ENCODE data around the gene PPM1H. TPM values are rescaled to one million over a fixed set of nuclear protein-coding genes. Genes with fewer than 3 reads are reported as not detected.

PPM1H gene
- total and polyA plus RNA-seq, 2 of the 8 experiments (the other 6 are each of a cell fraction or from before 2014, with no cell fraction given), result 16.4 to 36.1 TPM

GRCh38 chr12:62891805-62892549, 43.0 kb downstream of the PPM1H start:
- H3K27ac ChIP-seq (ENCODE audit: low read depth, low read length), result no peak overlapping the region
- H4K20me1 ChIP-seq (replicated peaks in 1 of 2; ENCODE audit: control insufficient read depth in 1 of 2, insufficient read depth in 2 of 2, low read length in 2 of 2), result peaks cover 1 to 2% of the 10 kb centered on the region in 2 experiments
- H2AK5ac ChIP-seq (ENCODE audit: low read depth, low read length), result no peak overlapping the region
- no peak overlapping the region for H3K23ac ChIP-seq (ENCODE audit: insufficient read length)
- no peak overlapping the region for H3K4me2 ChIP-seq (ENCODE audit: insufficient read depth in 1 of 2, low read depth in 2 of 2, low read length in 2 of 2)
- H3K9me3 ChIP-seq (ENCODE audit: insufficient read depth in 2 of 2, low read depth in 1 of 2, low read length in 1 of 2), result no peaks in the 10 kb centered on the region
- CTCF ChIA-PET (ENCODE audit: partially characterized antibody), result interaction anchor here (1.3 to 1.7 kb wide), 2 partner anchors 10 kb away, joined by 4 to 5 read pairs; no protein-coding TSS in a partner anchor
- H2BK12ac ChIP-seq (ENCODE audit: low read depth, low read length), result no peak overlapping the region
- H2BK120ac ChIP-seq (replicated peaks; ENCODE audit: low read depth, low read length), result no peak overlapping the region
- H3K18ac ChIP-seq (ENCODE audit: extremely low read depth, low read length), result no peak overlapping the region
- no peaks in the 10 kb centered on the region for H3K27me3 ChIP-seq (replicated peaks in 1 of 4; ENCODE audit: control insufficient read depth in 3 of 4, extremely low read depth in 1 of 4, insufficient read depth in 3 of 4, low read length in 3 of 4)
- no peak for FAIRE-seq
- H2BK5ac ChIP-seq (ENCODE audit: low read depth, low read length), result no peak overlapping the region
- no peaks in the 10 kb centered on the region for H3K36me3 ChIP-seq (ENCODE audit: control insufficient read depth in 2 of 4, insufficient read depth in 4 of 4, low read length in 3 of 4)
- no peak overlapping the region for H4K8ac ChIP-seq (ENCODE audit: extremely low read depth, insufficient read depth, low read length)
- no peak overlapping the region for H3K4ac ChIP-seq (replicated peaks; ENCODE audit: insufficient read length, low read depth, low read length)
- POLR2A ChIA-PET (ENCODE audit: partially characterized antibody), result no interaction called here
- no peak overlapping the region for H4K91ac ChIP-seq (replicated peaks; ENCODE audit: insufficient read length, low read length)
- whole genome bisulfite sequencing, 2 experiments (ENCODE audit: extremely low coverage in 1 of 2, insufficient coverage in 1 of 2, insufficient read length in 1 of 2, insufficient replicate concordance in 2 of 2, low coverage in 1 of 2, low lambda C conversion rate in 2 of 2, missing lambda C conversion rate in 1 of 2), result 84% methylated on average over 5 of the region's 5 CpGs; no CpG with 5 or more reads in 1 of the 2 experiments
- H2AFZ ChIP-seq (ENCODE audit: low read length), result no peak overlapping the region
- H3K14ac ChIP-seq (ENCODE audit: insufficient read length), result no peak overlapping the region
- H3K79me1 ChIP-seq (ENCODE audit: low read depth, low read length), result peaks cover 2% of the 10 kb centered on the region
- no peak overlapping the region for H2BK15ac ChIP-seq (ENCODE audit: low read length)
- H3K4me1 ChIP-seq (replicated peaks in 1 of 4; ENCODE audit: control insufficient read depth in 3 of 4, insufficient read depth in 4 of 4, low read length in 3 of 4), result peaks cover 0 to 3% (median 0%) of the 10 kb centered on the region in 4 experiments; a peak in 1 of 7 replicates
- no peak for DNase-seq (ENCODE audit: low read depth in 1 of 2, low spot score in 2 of 2)
- H2BK20ac ChIP-seq (ENCODE audit: low read length), result no peak overlapping the region
- H3K4me3 ChIP-seq (ENCODE audit: extremely low read depth in 1 of 4, insufficient read depth in 2 of 4, low read depth in 3 of 4, low read length in 4 of 4), result no peak overlapping the region
- H3K9ac ChIP-seq (replicated peaks in 1 of 4; ENCODE audit: extremely low read depth in 1 of 4, low read depth in 3 of 4, low read length in 3 of 4), result no peak overlapping the region
- no peak overlapping the region for H4K5ac ChIP-seq (ENCODE audit: insufficient read length, low read depth, low read length)
- peaks cover 0 to 51% of the 10 kb centered on the region in 2 experiments; a peak in 2 of 4 replicates for H3K79me2 ChIP-seq (ENCODE audit: control insufficient read depth in 1 of 2, insufficient read depth in 2 of 2, low read length in 2 of 2)
- H3K56ac ChIP-seq (replicated peaks; ENCODE audit: insufficient read length, low read depth, low read length), result no peak overlapping the region
- no peaks in the 10 kb centered on the region for H3K23me2 ChIP-seq (ENCODE audit: low read depth, low read length)
- TF ChIP-seq NRF1 (IDR thresholded peaks at IDR 0.05; ENCODE audit: low read depth, low read length), result no peak
- TF ChIP-seq RBBP5 (IDR thresholded peaks at IDR 0.05; ENCODE audit: borderline replicate concordance, low read depth, low read length), result no peak
- no peak for TF ChIP-seq CREB1 (IDR thresholded peaks at IDR 0.05)
- TF ChIP-seq TEAD4 (IDR thresholded peaks at IDR 0.05; ENCODE audit: low read depth, low read length), result no peak
- no peak for TF ChIP-seq MAX (IDR thresholded peaks at IDR 0.05)
- TF ChIP-seq SRF (IDR thresholded peaks at IDR 0.05; ENCODE audit: low read depth, low read length), result no peak
- TF ChIP-seq EZH2 (IDR thresholded peaks at IDR 0.05; ENCODE audit: low read depth, low read length, severe bottlenecking), result no peak
- no peak for TF ChIP-seq TAF1 (IDR thresholded peaks at IDR 0.05; ENCODE audit: low read depth, low read length)
- no peak for TF ChIP-seq TCF12 (IDR thresholded peaks at IDR 0.05; ENCODE audit: low read depth, low read length)
- TF ChIP-seq RFX5 (IDR thresholded peaks at IDR 0.05; ENCODE audit: borderline replicate concordance, low read depth, low read length), result no peak
- no peak for TF ChIP-seq USF2 (IDR thresholded peaks at IDR 0.05; ENCODE audit: low read length)
